Cortex of kidney (tissue), 1 donor: ENCODE measurements around the gene GPNMB.
"Not testable (repeated sequence)": the region's sequence is repeated elsewhere in the genome, so short reads cannot be mapped to it uniquely, and the experiment has no call there.

ENCODE experiments used
- DNase-seq: peaks from one replicate; lab custom pipeline; 2025; lab: John Stamatoyannopoulos, UW

GPNMB gene

DNA sequence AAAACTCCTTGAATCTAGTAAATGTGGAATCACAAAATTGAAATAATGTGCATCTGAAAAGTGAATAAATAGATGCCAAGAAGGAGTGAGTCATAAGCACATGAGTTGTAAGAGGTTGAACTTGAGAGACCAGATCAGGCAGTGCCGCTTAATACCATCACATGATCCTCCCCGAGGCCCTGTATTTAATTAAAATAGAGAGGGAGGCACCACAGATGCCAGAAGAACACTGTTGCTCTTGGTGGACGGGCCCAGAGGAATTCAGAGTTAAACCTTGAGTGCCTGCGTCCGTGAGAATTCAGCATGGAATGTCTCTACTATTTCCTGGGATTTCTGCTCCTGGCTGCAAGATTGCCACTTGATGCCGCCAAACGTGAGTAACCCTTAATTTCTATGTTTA, at the start of gene GPNMB:
GPNMB (plus strand) TSS at position 221 of the 400 bp plus-strand sequence; CDS start at position 304, 83 bp downstream.
- DNase-seq, result no peak

DNA sequence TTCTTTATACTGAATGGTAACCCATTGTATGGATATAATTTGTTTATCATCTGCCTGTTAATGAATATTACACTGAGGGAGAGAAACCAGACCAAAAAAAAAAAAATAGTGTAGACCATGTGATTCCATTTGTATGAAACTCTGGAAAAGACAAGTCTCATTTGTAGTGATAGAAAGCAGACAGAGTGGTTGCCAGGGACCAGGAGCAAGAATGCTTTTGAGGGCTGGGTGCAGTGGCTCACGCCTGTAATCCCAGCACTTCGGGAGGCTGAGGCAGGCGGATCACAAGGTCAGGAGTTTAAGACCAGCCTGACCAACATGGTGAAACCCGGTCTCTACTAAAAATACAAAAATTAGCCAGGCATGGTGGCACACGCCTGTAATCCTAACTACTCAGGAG, 48.8 kb upstream of the GPNMB start:
- not testable (repeated sequence) for DNase-seq

DNA sequence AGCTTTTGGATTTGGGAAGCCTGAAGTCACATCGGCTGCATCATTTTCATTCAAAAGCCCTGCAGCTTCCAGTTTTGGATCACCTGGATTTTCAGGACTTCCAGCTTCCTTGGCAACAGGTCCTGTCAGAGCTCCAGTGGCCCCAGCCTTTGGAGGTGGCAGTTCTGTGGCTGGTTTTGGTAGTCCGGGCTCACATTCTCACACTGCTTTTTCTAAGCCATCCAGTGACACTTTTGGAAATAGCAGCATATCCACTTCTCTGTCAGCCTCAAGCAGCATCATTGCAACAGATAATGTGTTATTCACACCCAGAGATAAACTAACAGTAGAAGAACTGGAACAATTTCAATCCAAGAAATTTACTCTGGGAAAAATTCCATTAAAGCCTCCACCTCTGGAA, 46.2 kb upstream of the GPNMB start:
- DNase-seq, result no peak

DNA sequence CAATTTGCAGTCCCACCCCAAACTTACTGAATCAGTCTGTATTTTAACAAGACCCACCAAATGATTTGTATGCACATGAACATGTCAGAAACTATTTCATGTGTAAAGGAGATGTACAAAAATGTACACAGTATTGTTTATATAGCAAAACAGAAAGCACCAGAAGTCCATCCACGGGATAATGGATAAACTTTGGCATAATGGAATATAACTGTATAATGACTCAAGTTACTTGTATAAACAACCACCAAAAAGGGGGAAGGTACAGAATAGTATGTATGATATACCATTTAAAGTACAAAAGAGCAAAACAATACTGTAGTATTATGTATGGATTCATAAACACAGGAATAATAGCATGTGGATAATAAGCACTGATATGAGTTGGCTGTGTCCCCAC, 42.3 kb upstream of the GPNMB start:
- no peak for DNase-seq

DNA sequence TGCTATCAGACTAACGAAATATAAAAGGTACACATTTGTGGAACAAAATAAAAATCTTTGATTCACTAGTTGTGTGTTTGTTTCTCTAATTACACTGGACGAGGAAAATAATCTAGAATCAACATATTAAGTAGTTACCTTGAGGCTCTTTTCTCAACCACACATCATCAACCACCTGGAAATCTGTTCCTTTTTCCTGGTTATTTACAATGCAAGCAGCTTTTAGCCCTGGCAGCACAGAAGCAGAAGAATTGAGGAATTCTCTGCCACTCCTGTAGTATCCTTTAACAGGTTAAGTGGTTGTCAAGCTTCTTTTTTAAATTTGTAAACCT, 41.0 kb upstream of the GPNMB start:
- DNase-seq, result no peak

DNA sequence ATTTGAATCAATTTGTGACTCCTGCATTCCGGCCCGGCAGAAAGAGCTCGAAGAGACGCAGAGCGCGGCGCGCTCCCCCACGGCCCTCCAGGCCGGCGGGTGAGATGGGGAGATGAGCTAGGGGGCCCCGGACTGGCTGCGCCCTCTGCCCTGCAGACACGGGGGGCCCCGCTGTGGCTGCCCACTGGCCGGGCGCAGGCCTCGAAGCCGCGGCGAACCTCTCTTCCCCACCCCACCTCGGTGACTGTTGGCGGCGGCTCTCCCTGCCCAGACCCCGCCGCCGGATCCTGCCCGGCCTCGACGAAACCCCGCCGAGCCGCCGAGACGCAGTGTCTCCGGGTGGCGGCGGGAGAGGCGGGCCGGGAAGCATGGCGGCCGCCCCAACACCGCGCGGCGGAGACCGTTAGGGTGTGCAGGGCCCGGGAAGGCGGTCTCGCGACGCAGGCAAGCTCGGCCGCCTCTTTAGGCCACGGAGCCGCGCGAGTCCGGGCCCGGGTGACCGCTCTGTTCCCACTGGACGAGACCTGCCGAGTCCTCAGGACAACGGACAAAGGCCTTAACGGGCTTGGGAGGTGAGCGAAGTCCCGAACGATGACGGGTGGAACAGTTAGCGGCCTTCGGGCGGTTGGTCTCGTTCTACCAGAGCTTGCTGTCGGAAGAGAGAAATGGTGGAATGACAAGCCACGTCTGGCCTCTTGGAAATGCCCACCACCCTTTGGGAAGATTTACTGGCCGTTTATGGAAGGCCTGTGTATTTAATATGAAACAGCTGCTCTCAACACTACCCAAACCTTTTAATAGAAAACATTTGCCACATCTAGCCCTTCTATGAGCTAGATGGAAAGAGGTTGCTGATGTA, 40.4 kb upstream of the GPNMB start:
- DNase-seq, result no peak

DNA sequence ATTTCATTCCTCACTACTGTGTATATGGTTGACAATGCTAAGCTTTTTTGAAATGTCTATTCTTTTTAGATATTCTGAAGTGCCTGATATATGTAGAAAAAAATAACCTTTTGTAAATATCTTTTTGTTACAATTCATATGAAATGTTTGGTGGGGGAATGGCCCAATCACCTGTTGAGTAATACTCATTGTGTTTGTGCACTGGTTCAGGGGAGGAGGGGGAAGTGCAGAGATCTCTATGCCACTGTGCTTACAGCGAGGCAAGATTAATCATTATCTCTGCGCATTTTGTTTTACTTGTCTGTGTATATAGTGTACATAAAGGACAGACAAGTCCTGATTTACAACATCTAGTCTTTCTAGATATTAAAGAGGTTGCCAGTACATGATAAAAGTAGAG, 39.6 kb upstream of the GPNMB start:
- no peak for DNase-seq

DNA sequence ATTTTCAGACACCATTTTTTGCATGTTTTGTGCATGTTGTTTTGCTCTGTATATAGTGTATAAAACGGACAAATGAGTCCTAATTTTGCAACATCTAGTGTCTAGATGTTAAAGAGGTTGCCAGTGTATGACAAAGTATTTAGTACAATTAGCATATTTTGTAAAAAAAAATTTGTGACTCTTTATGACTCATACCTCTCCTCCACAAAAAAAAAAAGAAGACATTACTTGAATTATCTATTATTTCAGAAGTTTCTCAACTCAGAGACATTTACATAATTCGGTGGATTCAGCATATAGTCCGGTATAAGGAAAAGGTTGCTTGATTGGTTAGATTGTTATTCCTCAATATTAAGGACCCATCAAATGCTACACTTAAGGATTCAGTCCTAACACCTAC, 38.7 kb upstream of the GPNMB start:
- DNase-seq, result no peak

DNA sequence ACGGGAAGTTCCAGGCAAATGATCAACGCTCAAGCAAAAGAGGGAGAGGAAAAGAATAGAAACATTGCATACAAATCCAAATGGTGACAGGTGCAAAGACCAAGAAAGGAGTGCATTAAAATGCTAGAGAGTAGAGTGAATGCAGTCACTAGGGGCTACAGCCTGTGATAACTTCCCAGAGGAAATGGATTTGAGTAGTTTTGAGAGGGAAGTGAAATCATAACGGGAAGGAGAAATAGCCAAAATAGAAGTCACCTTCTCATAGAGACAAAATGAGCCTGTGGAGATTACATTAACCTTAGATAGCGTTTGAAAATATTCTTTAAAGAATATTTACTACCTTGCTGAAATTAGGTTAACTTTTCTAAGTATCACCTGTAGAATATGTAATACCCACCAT, 38.3 kb upstream of the GPNMB start:
- DNase-seq, result no peak

DNA sequence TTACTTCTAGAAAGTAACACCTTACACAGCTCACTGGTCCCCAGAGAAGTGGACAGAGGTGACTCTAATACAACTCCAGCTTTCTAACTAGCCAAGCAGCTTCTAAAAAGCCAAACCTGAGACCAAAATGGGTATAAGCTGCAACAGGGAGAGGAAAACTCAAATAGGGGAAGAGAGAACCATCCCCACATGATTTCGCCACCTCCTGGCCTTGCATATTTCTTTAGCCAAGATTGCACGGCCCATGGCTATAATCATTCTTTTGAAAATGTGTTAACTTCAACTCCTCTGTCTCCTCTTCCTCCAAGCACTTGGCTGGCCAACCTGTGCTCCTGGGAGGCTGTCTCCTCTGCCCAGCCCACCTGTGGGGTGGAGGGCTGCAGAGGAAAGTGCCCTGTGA, 36.1 kb upstream of the GPNMB start:
- no peak for DNase-seq

DNA sequence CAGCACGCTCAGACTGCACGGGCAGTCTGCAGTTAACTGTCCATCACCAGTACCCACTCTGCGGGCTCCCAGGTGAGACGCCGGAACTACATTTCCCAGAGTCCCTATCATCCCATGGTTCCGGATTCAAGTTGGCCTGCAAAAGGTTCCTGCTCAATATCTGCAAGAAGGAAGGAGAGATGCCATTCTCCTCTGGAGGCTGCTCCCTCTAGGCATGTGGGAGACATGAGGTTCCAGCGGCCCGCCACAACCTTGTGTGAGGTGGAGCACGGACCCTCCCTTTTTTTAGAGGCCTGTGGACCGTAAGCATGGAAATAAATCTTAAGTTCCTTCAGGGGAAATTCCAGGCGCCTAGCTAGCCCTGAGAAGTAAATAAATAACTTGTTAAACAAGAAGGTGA, 35.0 kb upstream of the GPNMB start:
- DNase-seq, result no peak

DNA sequence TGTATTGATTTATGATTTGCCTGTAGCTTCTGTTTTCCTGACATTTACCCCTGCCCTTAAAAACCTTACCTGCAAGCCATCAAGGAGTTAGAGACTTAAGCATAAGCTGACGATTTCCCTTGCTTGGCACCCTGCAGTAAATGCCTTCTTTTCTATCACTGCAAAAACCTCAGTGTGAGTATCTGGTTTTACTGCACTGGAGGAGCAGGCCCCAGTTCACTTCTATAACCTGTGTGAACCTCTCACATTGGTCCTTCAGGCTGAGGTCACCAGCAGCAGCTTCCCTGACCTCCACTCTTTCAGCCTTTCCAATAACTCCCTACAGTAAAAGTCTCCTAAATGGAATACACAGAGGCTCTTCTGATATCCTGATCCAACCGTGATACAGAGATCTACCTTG, 34.2 kb upstream of the GPNMB start:
- DNase-seq, result no peak

DNA sequence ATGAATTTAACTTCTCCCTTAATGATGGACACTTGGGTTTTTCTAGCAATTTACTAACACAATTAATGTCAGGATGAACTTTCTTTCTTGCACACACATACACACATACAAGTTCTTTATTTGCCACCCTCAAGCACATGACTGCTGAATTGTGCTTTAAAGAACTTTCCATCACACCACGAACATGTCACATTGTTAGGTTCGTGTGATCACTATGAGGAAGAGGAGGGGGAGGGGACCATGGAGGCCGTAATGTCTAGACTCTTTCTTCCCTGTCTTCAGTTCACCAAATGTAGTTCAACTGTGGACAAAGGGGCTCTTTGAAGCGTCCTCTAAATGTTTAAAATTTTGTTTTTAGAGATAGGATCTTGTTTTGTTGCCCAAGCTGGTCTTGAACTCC, 33.7 kb upstream of the GPNMB start:
- no peak for DNase-seq

DNA sequence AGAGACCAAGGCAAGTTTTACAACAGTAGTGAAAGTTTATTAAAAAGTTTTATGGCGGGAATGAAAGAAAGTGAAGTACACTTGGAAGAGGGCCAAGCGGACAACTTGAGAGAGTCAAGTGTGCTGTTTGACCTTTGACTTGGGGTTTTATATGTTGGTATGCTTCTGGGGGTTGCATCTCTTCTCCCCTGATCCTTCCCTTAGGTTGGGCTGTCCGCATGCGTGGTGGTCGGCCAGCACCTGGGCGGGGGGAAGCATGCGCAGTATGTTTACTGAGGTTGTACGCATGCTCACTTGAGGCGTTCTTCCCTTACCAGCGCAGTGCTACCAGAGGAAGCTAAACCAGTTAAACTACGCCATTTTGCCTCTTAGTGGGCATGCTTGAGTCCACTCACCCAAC, 32.8 kb upstream of the GPNMB start:
- no peak for DNase-seq

DNA sequence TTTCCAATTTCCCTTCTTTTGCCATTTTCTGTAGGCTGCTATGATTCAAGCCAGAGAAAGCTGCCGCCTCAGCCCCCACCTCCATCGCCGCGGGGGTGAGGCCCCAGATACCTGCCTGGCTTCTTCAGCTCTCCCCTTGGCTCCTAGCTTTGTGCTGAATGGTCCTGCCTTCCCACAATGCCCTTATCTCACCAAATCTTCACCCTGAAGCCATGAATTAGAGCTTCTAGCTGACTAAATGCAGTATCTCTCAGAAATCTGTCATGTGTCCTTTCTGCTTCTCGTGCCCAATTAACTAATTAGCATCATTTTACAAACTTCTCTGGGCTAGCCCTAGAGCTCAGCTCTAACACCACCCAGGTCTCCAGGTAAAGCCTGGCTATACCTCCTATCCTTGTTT, 32.2 kb upstream of the GPNMB start:
- DNase-seq, result no peak

DNA sequence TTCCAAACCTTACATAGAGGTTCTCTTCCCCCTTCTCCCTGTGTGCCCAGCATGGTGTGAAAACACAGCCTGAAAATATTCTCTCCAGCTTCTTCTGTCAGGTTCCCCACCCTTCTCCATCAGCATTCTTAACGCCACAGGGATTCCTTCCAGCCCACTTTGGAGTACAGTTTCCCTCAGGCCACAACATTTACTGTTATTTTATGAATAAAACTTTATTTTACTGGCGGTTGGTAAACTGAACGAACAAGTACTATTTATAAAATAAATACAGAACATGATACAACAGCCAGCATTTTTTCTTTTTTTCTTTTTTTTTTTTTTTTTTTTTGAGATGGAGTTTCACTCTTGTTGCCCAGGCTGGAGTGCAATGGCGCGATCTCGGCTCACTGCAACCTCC, 31.6 kb upstream of the GPNMB start:
- no peak for DNase-seq

DNA sequence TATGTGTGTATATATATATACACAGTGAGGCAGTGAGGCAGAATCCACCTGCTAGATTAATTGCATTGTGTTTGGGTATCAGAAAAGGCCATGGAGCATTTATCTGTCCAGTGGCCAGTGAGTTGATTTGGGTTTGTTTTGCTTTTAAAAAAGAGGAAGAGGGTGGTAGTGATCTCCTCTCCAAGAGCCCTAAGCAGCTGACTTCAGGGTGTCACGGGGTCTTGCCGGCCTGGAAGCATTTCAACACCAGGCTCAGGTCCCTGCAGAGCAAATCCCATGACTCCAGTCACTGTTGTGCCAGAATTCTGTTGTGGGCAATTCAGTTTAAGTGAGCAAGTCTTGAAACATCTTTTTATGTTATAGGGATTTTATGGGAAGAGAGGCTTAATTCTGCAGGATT, 30.6 kb upstream of the GPNMB start:
- no peak for DNase-seq

DNA sequence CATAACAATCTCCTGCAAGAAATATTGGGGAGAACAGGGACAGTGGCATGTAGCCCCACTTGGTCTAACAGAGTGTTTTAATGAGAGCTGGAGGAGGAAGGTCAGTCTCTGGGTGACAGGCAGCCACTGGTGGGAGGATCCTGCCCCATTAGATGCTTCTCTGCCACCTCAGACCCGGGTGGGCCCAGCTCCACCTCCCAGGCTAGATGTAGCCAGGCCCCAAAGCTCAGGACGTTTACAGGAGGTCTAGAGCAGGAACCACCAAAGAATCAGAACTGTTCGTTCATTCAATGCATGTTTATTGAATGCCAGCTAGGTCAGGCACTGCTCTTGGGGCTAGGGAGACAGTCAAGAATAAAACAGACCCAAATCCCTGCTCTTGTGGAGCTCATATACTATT, 28.4 kb upstream of the GPNMB start:
- no peak for DNase-seq

DNA sequence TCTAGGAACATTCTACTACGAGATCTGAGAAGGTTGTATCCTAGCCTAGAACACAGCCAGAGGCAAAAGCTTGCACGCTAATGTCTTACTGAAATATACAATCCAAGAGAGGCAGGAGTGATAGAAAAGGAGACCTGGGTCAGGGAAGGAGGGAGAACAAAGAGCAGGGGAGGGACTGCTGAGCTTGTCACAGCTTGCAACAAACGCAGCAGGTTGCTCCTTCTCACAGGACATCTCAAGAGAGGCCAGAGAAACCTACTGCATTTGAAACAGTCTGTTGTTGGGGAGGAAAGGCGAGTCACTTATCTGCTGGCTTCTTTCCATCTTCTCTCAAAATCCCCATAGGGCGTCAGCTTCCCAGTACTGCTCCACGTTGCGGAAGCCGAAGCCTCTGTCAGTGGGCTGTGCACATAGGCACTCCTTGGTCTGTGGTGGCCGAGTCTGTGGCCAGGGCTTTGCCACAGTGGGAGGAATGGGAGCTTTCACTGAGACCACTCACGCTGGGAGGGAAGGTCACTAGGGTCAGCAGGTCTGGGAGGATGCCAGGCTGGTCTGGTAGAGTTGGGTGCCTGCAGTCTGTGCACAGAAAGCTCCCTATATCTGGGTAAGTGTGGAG, 25.8 kb upstream of the GPNMB start:
- no peak for DNase-seq

DNA sequence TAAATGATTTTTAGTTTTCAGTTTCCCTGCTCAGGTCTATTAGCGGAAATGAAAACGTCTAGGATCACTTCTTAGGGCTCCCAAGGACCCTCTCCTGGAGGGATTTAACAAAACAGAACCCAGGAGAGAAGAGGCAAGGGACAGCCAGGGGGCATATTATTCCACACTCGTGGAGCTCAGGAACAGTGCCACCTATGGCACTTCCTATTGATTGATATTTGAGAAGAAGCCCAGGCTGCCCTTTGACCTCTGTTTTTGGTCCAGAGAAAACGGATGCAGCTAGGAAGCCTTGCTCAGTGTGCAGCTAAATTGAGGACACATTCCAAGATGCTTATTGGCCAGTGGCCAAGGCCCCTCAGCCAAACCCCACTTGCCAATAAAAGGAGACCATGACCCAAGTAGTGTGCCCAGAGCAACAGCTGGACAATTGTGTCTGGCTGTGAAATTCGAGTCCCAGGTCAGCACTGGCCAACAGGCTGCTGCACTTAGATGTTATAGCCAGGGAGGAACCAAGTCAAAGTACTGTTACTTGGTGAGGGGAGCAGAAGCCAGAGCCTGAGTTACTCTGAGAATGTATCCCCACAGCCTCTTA, 24.0 kb upstream of the GPNMB start:
- no peak for DNase-seq

DNA sequence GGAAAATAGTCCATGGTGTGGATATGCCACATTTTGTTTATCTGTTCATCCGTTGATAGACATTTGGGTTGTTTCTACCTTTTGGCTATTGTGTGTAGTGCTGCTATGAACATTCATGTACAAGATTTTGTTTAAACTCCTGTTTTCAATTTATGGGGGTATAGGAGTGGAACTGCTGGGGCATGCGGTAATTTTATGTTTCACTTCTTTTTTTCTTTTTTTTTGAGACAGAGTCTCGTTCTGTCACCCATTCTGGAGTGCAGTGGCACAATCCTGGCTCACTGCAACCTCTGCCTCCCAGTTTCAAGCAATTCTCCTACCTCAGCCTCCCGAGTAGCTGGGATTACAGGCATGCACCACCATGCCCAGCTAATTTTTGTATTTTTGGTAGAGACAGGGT, 22.2 kb upstream of the GPNMB start:
- not testable (repeated sequence) for DNase-seq

DNA sequence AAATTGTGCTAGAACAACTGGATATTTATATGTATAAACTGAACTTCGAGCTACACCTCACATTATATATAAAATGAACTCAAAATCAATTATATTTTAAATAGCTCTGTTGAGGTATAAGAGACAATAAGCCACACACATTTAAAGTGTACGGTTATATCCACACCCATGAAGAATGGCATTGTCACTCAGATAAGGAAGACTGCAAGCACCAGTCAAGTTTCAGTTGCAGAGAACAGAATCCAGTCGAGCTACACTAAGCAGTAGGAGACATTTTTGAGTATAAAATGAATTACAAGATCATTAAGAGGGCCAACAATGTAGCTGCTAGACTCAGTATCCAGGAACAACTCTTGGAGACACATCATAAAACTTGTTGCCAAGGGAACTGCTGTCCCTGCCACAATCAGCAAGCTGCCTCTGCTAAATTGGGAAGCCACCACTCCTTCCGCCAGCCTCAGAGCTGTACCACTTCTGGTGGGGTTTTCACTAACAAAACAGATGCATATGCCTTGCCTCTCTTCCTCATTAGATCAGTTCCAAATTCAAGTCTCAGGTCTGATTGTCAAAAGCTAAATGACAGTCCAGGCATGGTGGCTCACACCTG, 19.6 kb upstream of the GPNMB start:
- DNase-seq, result no peak

DNA sequence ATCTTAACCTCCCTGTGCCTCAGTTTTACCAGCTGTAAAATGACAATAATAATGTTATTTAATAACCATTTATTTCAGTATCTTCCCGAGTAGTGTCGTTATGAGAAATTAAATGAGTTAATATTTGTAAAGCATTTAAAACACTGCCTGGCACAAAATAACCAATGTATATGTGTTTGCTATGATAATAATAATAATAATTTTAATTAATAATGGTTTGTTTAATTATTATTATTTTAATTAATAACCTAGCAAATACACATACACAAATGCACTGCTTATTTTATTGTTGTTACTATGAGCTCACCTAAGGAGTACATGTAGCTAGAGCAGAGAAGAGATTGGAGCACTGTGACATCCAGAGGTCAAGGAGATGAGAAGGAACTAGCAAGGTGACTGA, 18.2 kb upstream of the GPNMB start:
- DNase-seq, result no peak
